Panc1 (cell line): Measurements from ENCODE around the gene LTF. TPM values are rescaled to one million over a fixed set of nuclear protein-coding genes. Genes with fewer than 3 reads are reported as not detected.

Experiments used
- ATAC-seq: fragments of 200-7000 bp; cut with Tn5 transposase; 2 replicates; pipeline ENCODE4 v1.9.1; 2020; ENCODE audit warnings: mild to moderate bottlenecking, moderate library complexity
- BruUV-seq: library from RNA; stranded (reverse); fragments of 400-500 nt; replicated peaks from 2 replicates; lab custom pipeline; 2021; lab: Mats Ljungman, UMichigan
- CTCF ChIA-PET: fragments of 300-600 bp; sonication (Branson Sonifier 250); formaldehyde crosslinking; loops from one replicate; lab custom pipeline; 2022; ENCODE audit warnings: antibody characterized with exemption; lab: Charles Lee
- POLR2A ChIA-PET: fragments of 300-600 bp; sonication (Branson Sonifier 250); formaldehyde crosslinking; loops from one replicate; lab custom pipeline; 2022; ENCODE audit warnings: antibody characterized with exemption; lab: Charles Lee
- DNase-seq: peaks from one replicate; pipeline ENCODE4 v3.0.0-alpha.2; 2010; ENCODE audit warnings: low read depth, low spot score
- H3K27ac ChIP-seq: 2 replicates; pipeline ENCODE4 v1.5.1; 2011; ENCODE audit warnings: mild to moderate bottlenecking, low read length, inconsistent platforms
- H3K27me3 ChIP-seq: fragments of 200-500 bp; sonication (Bioruptor generic); 2 replicates; pipeline ENCODE4 v1.6.0; 2014; ENCODE audit warnings: low read length, inconsistent platforms; ENCODE audit not compliant: control insufficient read depth, insufficient read depth
- H3K36me3 ChIP-seq: fragments of 200-500 bp; sonication (Bioruptor generic); 2 replicates; pipeline ENCODE4 v1.5.1; 2014; ENCODE audit warnings: inconsistent platforms, mild to moderate bottlenecking, low read length, moderate library complexity; ENCODE audit not compliant: control insufficient read depth, insufficient read depth
- H3K4me1 ChIP-seq: 2 replicates; pipeline ENCODE4 v1.5.1; 2011; ENCODE audit warnings: inconsistent platforms, mild to moderate bottlenecking, low read length, moderate library complexity; ENCODE audit not compliant: control insufficient read depth, insufficient read depth
- H3K4me3 ChIP-seq, 2 experiments: 2 replicates each; pipeline ENCODE4 v1.5.1; 2011 to 2012; ENCODE audit warnings: low read depth in 2 of 2, low read length in 2 of 2, mild to moderate bottlenecking in 2 of 2, inconsistent platforms in 1 of 2, moderate library complexity in 1 of 2
- H3K9me3 ChIP-seq: fragments of 200-500 bp; sonication (Bioruptor generic); 2 replicates; pipeline ENCODE4 v1.5.1; 2014; ENCODE audit warnings: low read depth, mild to moderate bottlenecking, inconsistent platforms, low read length, moderate library complexity; ENCODE audit not compliant: control insufficient read depth, insufficient read depth
- POLR2AphosphoS5 ChIP-seq: IDR thresholded peaks from 2 replicates; pipeline ENCODE4 v1.6.1; 2012; ENCODE audit warnings: mild to moderate bottlenecking, low read depth, low read length, moderate library complexity
- REST ChIP-seq, 2 experiments: IDR thresholded peaks; 2 replicates each; pipeline ENCODE4 v1.6.1; 2011 to 2012; ENCODE audit warnings: low read depth in 2 of 2, control low read depth in 1 of 2, low read length in 1 of 2, mild to moderate bottlenecking in 1 of 2, moderate library complexity in 1 of 2; ENCODE audit not compliant: insufficient read depth in 1 of 2
- SIN3A ChIP-seq: IDR thresholded peaks from 2 replicates; pipeline ENCODE4 v1.6.1; 2012; ENCODE audit warnings: low read depth, mild to moderate bottlenecking, low read length, moderate library complexity, borderline replicate concordance; ENCODE audit not compliant: insufficient read depth
- TCF7L2 ChIP-seq: IDR thresholded peaks from 2 replicates; pipeline ENCODE4 v1.6.1; 2011; ENCODE audit warnings: mild to moderate bottlenecking, low read depth, low read length, inconsistent platforms
- in situ Hi-C: cut with HindIII; loops from 2 replicates; pipeline ENCODE4 v1.10.0; 2016; ENCODE audit warnings: low sequenced_read_pairs, low pct_unique_long_range_greater_than_20kb
- intact Hi-C: fragments of 100-400 bp; cut with micrococcal nuclease; formaldehyde crosslinking; loops from one replicate; pipeline ENCODE4 v1.10.0; 2022; ENCODE audit not compliant: unreplicated experiment
- total RNA-seq: library from RNA; stranded (reverse); gene quantifications from one replicate; pipeline ENCODE4 v1.2.1, GENCODE V29; 2021; ENCODE audit not compliant: unreplicated experiment
- TF ChIP-seq, protein P1 (sequence below): fragments of 450-650 bp; IDR thresholded peaks from 2 replicates; pipeline ENCODE4 v1.5.1; 2017; ENCODE audit warnings: mild to moderate bottlenecking

Gene LTF
- total RNA-seq, 1 experiment from 2014 or later, result not detected

DNA sequence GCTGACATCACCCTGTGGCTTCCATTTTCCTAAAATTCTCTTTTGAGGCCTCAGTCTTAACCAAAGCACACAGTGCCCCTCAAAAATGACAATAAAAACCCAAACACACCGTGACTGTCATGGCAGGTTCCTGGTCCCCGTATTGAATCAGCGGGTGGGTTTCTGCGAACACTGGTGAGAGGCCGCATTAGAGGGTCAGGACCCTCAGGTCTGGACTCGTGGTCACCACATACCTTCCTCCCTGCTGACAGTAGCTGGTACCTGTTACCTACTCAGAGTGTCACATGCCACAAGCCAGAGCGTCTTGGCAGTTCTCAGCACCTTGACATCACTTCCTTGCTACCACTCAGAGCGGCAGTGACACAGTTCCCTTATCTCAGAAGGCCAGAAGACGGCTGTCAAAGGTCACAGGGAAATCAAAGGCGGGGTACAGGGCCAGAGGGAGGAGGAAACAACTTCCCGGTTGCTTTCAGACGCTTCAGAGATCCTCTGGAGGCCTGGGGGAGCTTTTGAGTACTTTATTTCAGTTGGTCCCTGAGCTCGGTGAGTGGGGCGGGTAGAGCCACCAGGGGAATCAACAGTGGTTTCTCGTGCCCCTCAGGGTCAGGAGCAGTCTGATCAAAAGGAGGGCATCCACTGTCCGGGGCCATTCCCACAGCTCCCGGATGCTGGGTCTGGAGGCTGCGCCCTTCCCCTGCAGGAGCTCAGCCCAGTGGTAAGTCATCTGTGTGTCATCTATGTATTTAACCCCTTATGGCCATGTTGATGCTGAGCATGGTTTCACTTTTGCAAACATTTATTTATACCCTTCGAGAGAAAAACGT lies 57.7 kb downstream of the LTF start, which contains the start of the genes CCR5AS and CCRL2:
CCR5AS (minus strand) TSS at position 279 of the 824 bp plus-strand sequence.
CCRL2 (plus strand) TSS at position 472 of the 824 bp plus-strand sequence. CDS start 821 bp downstream, outside the sequence.
- Histone ChIP-seq H3K9me3 (no peaks in the 10 kb centered on the region), H3K4me1 (no peaks in the 10 kb centered on the region), H3K4me3 (no peak within 1 kb of the TSS), H3K36me3 (no peaks in the 10 kb centered on the region), H3K27ac (no peak within 1 kb of the TSS), H3K27me3 (no peaks in the 10 kb centered on the region)
- intact Hi-C loops (no loop called here), in situ Hi-C loops (no loop called here)
- ChIA-PET CTCF (no interaction called here), POLR2A (no interaction called here)
- peak; percentile 74 for ATAC-seq
- BruUV-seq, result no TSS peak
- no peak for DNase-seq
- TF ChIP-seq, protein P1, sequence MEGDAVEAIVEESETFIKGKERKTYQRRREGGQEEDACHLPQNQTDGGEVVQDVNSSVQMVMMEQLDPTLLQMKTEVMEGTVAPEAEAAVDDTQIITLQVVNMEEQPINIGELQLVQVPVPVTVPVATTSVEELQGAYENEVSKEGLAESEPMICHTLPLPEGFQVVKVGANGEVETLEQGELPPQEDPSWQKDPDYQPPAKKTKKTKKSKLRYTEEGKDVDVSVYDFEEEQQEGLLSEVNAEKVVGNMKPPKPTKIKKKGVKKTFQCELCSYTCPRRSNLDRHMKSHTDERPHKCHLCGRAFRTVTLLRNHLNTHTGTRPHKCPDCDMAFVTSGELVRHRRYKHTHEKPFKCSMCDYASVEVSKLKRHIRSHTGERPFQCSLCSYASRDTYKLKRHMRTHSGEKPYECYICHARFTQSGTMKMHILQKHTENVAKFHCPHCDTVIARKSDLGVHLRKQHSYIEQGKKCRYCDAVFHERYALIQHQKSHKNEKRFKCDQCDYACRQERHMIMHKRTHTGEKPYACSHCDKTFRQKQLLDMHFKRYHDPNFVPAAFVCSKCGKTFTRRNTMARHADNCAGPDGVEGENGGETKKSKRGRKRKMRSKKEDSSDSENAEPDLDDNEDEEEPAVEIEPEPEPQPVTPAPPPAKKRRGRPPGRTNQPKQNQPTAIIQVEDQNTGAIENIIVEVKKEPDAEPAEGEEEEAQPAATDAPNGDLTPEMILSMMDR, result no peak
- no peak for TF ChIP-seq REST (IDR thresholded peaks at IDR 0.05; ENCODE audit: insufficient read depth in 1 of 2, low read depth in 2 of 2, low read length in 1 of 2)
- TF ChIP-seq TCF7L2, result no peak

GRCh38 chr3:46406443-46406787 lies 58.3 kb downstream of the LTF start:
- POLR2A ChIA-PET, result no interaction called here
- Histone ChIP-seq H3K4me3 (no peak overlapping the region), H3K27me3 (no peaks in the 10 kb centered on the region), H3K4me1 (no peaks in the 10 kb centered on the region), H3K36me3 (no peaks in the 10 kb centered on the region), H3K27ac (no peak overlapping the region), H3K9me3 (no peaks in the 10 kb centered on the region)
- no TSS peak for BruUV-seq
- CTCF ChIA-PET, result no interaction called here
- intact Hi-C loops (no loop called here), in situ Hi-C loops (no loop called here)
- no peak for DNase-seq
- TF ChIP-seq TCF7L2, result no peak
- TF ChIP-seq, protein P1, result no peak
- no peak for TF ChIP-seq REST (IDR thresholded peaks at IDR 0.05; ENCODE audit: insufficient read depth in 1 of 2, low read depth in 2 of 2, low read length in 1 of 2)
- TF ChIP-seq POLR2AphosphoS5, result no peak
- no peak for TF ChIP-seq SIN3A
- ATAC-seq, result no peak
